RWPE2 (cell line): Measurements from ENCODE around the gene IGSF9B.

ENCODE experiments used
- ATAC-seq: fragments of 200-7000 bp; cut with Tn5 transposase; 3 replicates; pipeline ENCODE4 v1.9.1; 2021; ENCODE audit warnings: low read depth
- DNase-seq: peaks from one replicate; pipeline ENCODE4 v3.0.0-alpha.2; 2020; ENCODE audit warnings: low spot score
- H3K27ac ChIP-seq: fragments of 450-650 bp; 2 replicates; pipeline ENCODE4 v1.5.1; 2017; ENCODE audit warnings: mild to moderate bottlenecking; ENCODE audit not compliant: poor library complexity, severe bottlenecking
- H3K27me3 ChIP-seq: fragments of 250-450 bp; sonication (Bioruptor Pico); 2 replicates; pipeline ENCODE4 v1.5.1; 2021; ENCODE audit warnings: mild to moderate bottlenecking, moderate library complexity; ENCODE audit not compliant: insufficient read depth, poor library complexity, severe bottlenecking
- H3K36me3 ChIP-seq: fragments of 250-450 bp; sonication (Bioruptor Pico); 2 replicates; pipeline ENCODE4 v1.5.1; 2020; ENCODE audit warnings: low read depth, mild to moderate bottlenecking, moderate library complexity
- H3K4me1 ChIP-seq: fragments of 250-450 bp; sonication (Bioruptor Pico); 2 replicates; pipeline ENCODE4 v1.5.1; 2021; ENCODE audit warnings: mild to moderate bottlenecking, moderate library complexity; ENCODE audit not compliant: insufficient read depth, poor library complexity, severe bottlenecking
- H3K4me3 ChIP-seq: fragments of 250-450 bp; sonication (Bioruptor Pico); 2 replicates; pipeline ENCODE4 v1.5.1; 2021; ENCODE audit warnings: mild to moderate bottlenecking, moderate library complexity; ENCODE audit not compliant: severe bottlenecking
- H3K9me3 ChIP-seq: fragments of 250-450 bp; sonication (Bioruptor Pico); 2 replicates; pipeline ENCODE4 v1.5.1; 2021; ENCODE audit warnings: mild to moderate bottlenecking, moderate library complexity; ENCODE audit not compliant: severe bottlenecking
- TF ChIP-seq, protein P1 (sequence below): fragments of 450-650 bp; IDR thresholded peaks from one replicate; pipeline ENCODE4 v1.5.1; 2017; ENCODE audit warnings: mild to moderate bottlenecking, moderate library complexity; ENCODE audit not compliant: poor library complexity, severe bottlenecking

Gene IGSF9B

DNA sequence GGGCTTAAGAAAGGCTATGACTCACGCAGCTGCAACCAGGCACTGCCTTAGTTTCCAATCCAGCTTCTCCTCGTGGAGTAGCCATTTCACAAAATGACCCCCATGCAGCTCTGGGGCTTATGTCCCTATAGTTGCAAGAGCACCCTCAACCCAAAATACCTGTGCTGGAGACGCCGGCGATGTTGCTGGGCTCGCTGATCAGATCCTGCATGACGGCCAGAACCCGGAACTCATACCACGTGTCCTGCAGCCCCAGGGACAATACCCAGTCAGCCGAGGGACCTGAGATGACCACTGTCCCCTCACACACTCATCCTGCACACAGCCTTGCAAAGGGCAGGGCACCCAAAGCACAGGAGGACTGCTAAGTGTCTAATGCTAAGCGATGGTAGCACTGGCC lies 32.1 kb downstream of the IGSF9B start:
- H3K4me3 ChIP-seq, result no peak overlapping the region
- H3K9me3 ChIP-seq, result no peaks in the 10 kb centered on the region
- no peaks in the 10 kb centered on the region for H3K36me3 ChIP-seq
- H3K27me3 ChIP-seq, result no peaks in the 10 kb centered on the region
- TF ChIP-seq, protein P1, sequence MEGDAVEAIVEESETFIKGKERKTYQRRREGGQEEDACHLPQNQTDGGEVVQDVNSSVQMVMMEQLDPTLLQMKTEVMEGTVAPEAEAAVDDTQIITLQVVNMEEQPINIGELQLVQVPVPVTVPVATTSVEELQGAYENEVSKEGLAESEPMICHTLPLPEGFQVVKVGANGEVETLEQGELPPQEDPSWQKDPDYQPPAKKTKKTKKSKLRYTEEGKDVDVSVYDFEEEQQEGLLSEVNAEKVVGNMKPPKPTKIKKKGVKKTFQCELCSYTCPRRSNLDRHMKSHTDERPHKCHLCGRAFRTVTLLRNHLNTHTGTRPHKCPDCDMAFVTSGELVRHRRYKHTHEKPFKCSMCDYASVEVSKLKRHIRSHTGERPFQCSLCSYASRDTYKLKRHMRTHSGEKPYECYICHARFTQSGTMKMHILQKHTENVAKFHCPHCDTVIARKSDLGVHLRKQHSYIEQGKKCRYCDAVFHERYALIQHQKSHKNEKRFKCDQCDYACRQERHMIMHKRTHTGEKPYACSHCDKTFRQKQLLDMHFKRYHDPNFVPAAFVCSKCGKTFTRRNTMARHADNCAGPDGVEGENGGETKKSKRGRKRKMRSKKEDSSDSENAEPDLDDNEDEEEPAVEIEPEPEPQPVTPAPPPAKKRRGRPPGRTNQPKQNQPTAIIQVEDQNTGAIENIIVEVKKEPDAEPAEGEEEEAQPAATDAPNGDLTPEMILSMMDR, result no peak
- ATAC-seq, result no peak
- H3K4me1 ChIP-seq, result peaks cover 6% of the 10 kb centered on the region
- H3K27ac ChIP-seq, result no peak overlapping the region
- DNase-seq, result no peak

DNA sequence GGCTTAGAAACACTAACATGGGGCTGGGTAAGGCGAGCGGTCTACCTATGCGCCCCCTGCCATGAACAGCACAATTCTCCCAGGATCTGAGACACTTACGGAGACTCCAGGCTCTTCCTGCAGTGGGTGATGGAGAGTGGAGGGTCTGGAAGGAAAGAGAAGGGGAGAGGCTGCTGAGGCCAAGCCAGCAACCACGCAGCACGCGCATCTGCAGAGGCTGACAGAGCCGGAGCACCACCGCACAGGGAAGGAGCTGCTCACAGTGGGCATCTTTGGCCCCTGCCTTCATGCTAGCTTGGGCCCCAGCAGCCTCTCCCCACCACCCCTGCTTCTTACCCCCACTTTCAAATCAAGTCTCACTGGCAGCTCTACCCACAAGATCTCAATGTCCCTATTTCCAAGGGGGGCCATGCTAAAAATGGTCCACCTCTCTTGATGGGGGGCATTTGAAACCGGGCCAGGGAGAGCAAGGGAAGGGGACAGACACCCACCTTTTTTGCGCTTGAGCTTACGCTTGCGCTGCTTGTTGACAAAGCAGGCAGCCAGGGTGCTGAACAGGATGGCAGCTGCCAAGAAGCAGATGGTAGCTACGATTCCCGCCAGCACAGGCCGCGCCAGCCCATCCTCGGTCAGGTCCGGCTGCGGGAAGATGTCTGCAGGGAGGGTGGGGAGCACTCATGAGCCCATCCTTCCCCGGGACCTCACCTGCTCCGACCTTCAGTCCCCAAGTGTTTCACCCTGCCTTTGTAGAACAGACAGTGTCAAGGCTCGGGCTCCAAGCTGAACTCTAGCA lies 34.5 kb downstream of the IGSF9B start:
- DNase-seq, result no peak
- Histone ChIP-seq H3K36me3 (no peaks in the 10 kb centered on the region), H3K27ac (no peak overlapping the region), H3K9me3 (no peaks in the 10 kb centered on the region), H3K27me3 (no peaks in the 10 kb centered on the region), H3K4me1 (no peaks in the 10 kb centered on the region), H3K4me3 (no peak overlapping the region)
- TF ChIP-seq, protein P1, result no peak
- no peak for ATAC-seq

DNA sequence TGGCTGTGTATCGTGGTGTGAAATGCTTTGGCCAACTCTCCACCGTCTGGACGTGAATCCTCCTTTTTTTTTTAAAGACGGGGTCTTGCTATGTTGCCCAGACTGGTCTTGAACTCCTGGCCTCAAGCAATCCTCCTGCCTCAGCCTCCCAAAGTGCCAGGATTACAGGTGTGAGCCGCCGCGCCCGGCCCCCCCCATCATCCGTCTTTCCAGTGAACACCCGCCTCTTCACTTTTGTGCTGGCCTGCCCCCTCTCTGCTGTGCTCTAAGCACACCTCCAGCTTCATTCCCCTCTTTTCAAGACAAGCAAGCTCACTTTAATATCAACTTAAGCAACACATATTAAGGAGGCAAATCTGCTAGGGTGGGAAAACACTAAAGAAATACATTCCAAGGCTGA lies 35.3 kb downstream of the IGSF9B start:
- ATAC-seq (no peak), DNase-seq (no peak)
- no peaks in the 10 kb centered on the region for H3K9me3 ChIP-seq
- TF ChIP-seq, protein P1, result no peak
- H3K36me3 ChIP-seq, result no peaks in the 10 kb centered on the region
- no peaks in the 10 kb centered on the region for H3K27me3 ChIP-seq
- H3K27ac ChIP-seq, result no peak overlapping the region
- H3K4me3 ChIP-seq, result no peak overlapping the region
- H3K4me1 ChIP-seq, result no peaks in the 10 kb centered on the region

DNA sequence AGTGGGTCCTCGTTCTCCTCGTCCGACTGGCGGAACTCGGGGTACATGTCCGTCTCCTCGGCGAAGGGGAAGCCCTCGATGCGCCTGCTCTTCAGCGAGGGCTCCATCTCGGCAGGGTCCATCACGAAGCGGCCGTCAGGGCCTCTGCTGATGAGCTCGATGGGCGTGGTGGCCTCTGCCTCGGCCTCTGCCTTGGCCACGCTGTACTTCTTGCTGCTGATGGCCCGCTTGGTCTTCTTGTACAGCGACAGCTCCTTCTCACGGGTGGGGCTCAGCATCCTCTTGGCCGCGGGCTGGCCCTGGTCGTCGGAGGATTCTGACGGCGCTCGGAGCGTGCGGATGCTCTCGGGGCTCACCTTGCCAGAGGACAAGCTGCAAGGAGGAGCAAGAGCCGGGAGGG lies 35.7 kb downstream of the IGSF9B start:
- Histone ChIP-seq H3K27me3 (no peaks in the 10 kb centered on the region), H3K4me3 (no peak overlapping the region), H3K4me1 (no peaks in the 10 kb centered on the region), H3K27ac (no peak overlapping the region), H3K36me3 (no peaks in the 10 kb centered on the region), H3K9me3 (no peaks in the 10 kb centered on the region)
- DNase-seq, result no peak
- ATAC-seq, result no peak
- TF ChIP-seq, protein P1, result no peak
